Measurements from ENCODE around the gene NACC1. TPM values are rescaled to one million over a fixed set of nuclear protein-coding genes. Genes with fewer than 3 reads are reported as not detected.

NACC1 gene
- total and polyA plus RNA-seq, 2 of the 8 experiments (the other 6 are each of a cell fraction or from before 2014, with no cell fraction given), result 234 to 301 TPM

GRCh38 chr19:13104848-13105711 lies 13.0 kb upstream of the NACC1 start:
- Histone ChIP-seq H2BK120ac (replicated peaks; ENCODE audit: low read depth, low read length) (no peak overlapping the region), H2BK20ac (ENCODE audit: low read length) (no peak overlapping the region), H4K91ac (replicated peaks; ENCODE audit: insufficient read length, low read length) (no peak overlapping the region), H3K4me1 (replicated peaks in 1 of 4; ENCODE audit: control insufficient read depth in 3 of 4, insufficient read depth in 4 of 4, low read length in 3 of 4) (peaks cover 0 to 19% (median 7%) of the 10 kb centered on the region in 4 experiments; a peak in 5 of 7 replicates), H3K9me3 (ENCODE audit: insufficient read depth in 2 of 2, low read depth in 1 of 2, low read length in 1 of 2) (no peaks in the 10 kb centered on the region), H2AK5ac (ENCODE audit: low read depth, low read length) (no peak overlapping the region), H3K4ac (replicated peaks; ENCODE audit: insufficient read length, low read depth, low read length) (no peak overlapping the region), H3K4me2 (ENCODE audit: insufficient read depth in 1 of 2, low read depth in 2 of 2, low read length in 2 of 2) (no peak overlapping the region), H3K56ac (replicated peaks; ENCODE audit: insufficient read length, low read depth, low read length) (no peak overlapping the region), H3K79me1 (ENCODE audit: low read depth, low read length) (no peaks in the 10 kb centered on the region), H2BK5ac (ENCODE audit: low read depth, low read length) (no peak overlapping the region), H2BK15ac (ENCODE audit: low read length) (no peak overlapping the region), H3K4me3 (ENCODE audit: extremely low read depth in 1 of 4, insufficient read depth in 2 of 4, low read depth in 3 of 4, low read length in 4 of 4) (no peak overlapping the region), H2AFZ (ENCODE audit: low read length) (no peak overlapping the region), H3K14ac (ENCODE audit: insufficient read length) (no peak overlapping the region), H3K23ac (ENCODE audit: insufficient read length) (no peak overlapping the region), H4K20me1 (replicated peaks in 1 of 2; ENCODE audit: control insufficient read depth in 1 of 2, insufficient read depth in 2 of 2, low read length in 2 of 2) (peaks cover 0 to 10% of the 10 kb centered on the region in 2 experiments), H3K18ac (ENCODE audit: extremely low read depth, low read length) (no peak overlapping the region), H3K36me3 (ENCODE audit: control insufficient read depth in 2 of 4, insufficient read depth in 4 of 4, low read length in 3 of 4) (peaks cover 3 to 18% (median 13%) of the 10 kb centered on the region in 4 experiments; a peak in 5 of 8 replicates), H2BK12ac (ENCODE audit: low read depth, low read length) (no peak overlapping the region), H3K79me2 (ENCODE audit: control insufficient read depth in 1 of 2, insufficient read depth in 2 of 2, low read length in 2 of 2) (no peaks in the 10 kb centered on the region), H3K27ac (ENCODE audit: low read depth, low read length) (no peak overlapping the region), H4K5ac (ENCODE audit: insufficient read length, low read depth, low read length) (no peak overlapping the region), H3K27me3 (replicated peaks in 1 of 4; ENCODE audit: control insufficient read depth in 3 of 4, extremely low read depth in 1 of 4, insufficient read depth in 3 of 4, low read length in 3 of 4) (peaks cover 11 to 28% (median 21%) of the 10 kb centered on the region in 4 experiments), H4K8ac (ENCODE audit: extremely low read depth, insufficient read depth, low read length) (no peak overlapping the region), H3K23me2 (ENCODE audit: low read depth, low read length) (peaks cover 6% of the 10 kb centered on the region; the same call in 1 of the 2 replicates), H3K9ac (replicated peaks in 1 of 4; ENCODE audit: extremely low read depth in 1 of 4, low read depth in 3 of 4, low read length in 3 of 4) (no peak overlapping the region)
- CTCF ChIA-PET (ENCODE audit: partially characterized antibody), result interaction anchor here (0.6 to 5.0 kb wide), 25 partner anchors 9 to 466 kb away, joined by 3 to 47 read pairs (median 4); no protein-coding TSS in a partner anchor
- FAIRE-seq (no peak), DNase-seq (ENCODE audit: low read depth in 1 of 2, low spot score in 2 of 2) (no peak)
- 90% methylated on average over 27 of the region's 29 CpGs; no CpG with 5 or more reads in 1 of the 2 experiments for WGBS, 2 experiments (ENCODE audit: extremely low coverage in 1 of 2, insufficient coverage in 1 of 2, insufficient read length in 1 of 2, insufficient replicate concordance in 2 of 2, low coverage in 1 of 2, low lambda C conversion rate in 2 of 2, missing lambda C conversion rate in 1 of 2)
- POLR2A ChIA-PET (ENCODE audit: partially characterized antibody), result interaction anchor here (0.9 to 11.6 kb wide), 10 partner anchors 10 to 125 kb away, joined by 3 to 141 read pairs (median 5); partner anchors contain the start of genes IER2, NACC1, STX10 and TRMT1
- TF ChIP-seq TEAD4 (IDR thresholded peaks at IDR 0.05; ENCODE audit: low read depth, low read length) (no peak), CBX8 (IDR thresholded peaks at IDR 0.05; ENCODE audit: borderline replicate concordance, low read depth, low read length) (no peak), HDAC2 (IDR thresholded peaks at IDR 0.05; ENCODE audit: borderline replicate concordance in 1 of 2, low read depth in 2 of 2, low read length in 2 of 2) (no peak), SRF (IDR thresholded peaks at IDR 0.05; ENCODE audit: low read depth, low read length) (no peak), CTBP2 (IDR thresholded peaks at IDR 0.05; ENCODE audit: borderline replicate concordance, insufficient read depth, insufficient read length, low read length) (no peak), BRCA1 (IDR thresholded peaks at IDR 0.05; ENCODE audit: low read depth, low read length) (no peak), JUND (IDR thresholded peaks at IDR 0.05; ENCODE audit: low read length) (no peak), POU5F1 (IDR thresholded peaks at IDR 0.05; ENCODE audit: low read depth, low read length) (no peak)

All from H1 (cell line).